ENCODE results near the gene VWA1. TPM values are rescaled to one million over a fixed set of nuclear protein-coding genes. Genes with fewer than 3 reads are reported as not detected.

Gene VWA1
- total RNA-seq, result 4.0 and 4.7 TPM in 2 replicates

DNA sequence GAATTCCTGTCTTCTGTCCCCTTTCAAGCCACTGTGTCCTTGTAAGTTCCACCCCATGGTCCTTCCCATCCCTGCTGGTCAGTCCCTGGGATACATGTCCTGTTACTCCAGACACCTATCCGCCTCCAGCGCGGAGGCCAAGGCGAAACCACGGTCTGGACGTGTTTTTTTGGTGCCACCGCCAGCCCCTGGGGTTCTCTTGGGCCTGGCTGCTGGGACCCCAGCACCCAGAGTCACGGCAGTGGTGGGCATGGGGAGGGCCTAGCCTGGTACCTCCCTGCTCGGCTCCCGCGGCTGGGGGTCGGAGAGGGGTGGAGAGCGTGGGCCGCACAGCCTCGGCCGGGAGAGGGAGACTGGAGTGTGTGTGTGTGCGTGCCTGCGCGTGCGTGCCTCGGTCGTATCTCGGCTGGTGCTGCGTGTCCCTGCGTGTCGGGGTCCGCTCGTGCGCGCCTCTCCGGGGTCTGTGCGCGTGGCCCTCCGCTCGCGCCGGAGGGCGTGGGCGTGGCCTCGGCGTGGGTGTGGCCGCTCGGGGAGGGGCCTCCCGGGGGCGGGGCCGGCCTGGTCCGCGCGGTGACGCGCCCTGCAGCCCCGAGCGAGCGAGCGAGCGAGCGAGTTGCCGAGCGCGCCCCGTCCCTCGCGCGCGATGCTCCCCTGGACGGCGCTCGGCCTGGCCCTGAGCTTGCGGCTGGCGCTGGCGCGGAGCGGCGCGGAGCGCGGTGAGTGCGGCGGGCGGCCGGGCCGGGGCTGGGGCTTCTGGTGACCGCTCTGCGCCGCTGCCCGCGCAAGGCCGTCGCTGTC is at the start of gene VWA1:
Gene VWA1 (plus strand): TSS at position 585 of the 798 bp plus-strand sequence. CDS start 59 bp downstream, at position 644.
- H3K4me3 Mint-ChIP-seq (ENCODE audit: low read depth), result peak within 1 kb of the TSS; percentile 51
- peaks cover 7% of the 10 kb centered on the region for H3K27me3 Mint-ChIP-seq (ENCODE audit: low read depth)
- H3K27ac Mint-ChIP-seq, result no peak within 1 kb of the TSS
- DNase-seq (ENCODE audit: low spot score), result peak; percentile 68
- peaks cover 2% of the 10 kb centered on the region for H3K4me1 Mint-ChIP-seq (ENCODE audit: low read depth)
- H3K36me3 Mint-ChIP-seq (ENCODE audit: low read depth), result no peaks in the 10 kb centered on the region
- H3K9me3 Mint-ChIP-seq, result no peaks in the 10 kb centered on the region
- intact Hi-C loops (cut with micrococcal nuclease), result no loop called here

DNA sequence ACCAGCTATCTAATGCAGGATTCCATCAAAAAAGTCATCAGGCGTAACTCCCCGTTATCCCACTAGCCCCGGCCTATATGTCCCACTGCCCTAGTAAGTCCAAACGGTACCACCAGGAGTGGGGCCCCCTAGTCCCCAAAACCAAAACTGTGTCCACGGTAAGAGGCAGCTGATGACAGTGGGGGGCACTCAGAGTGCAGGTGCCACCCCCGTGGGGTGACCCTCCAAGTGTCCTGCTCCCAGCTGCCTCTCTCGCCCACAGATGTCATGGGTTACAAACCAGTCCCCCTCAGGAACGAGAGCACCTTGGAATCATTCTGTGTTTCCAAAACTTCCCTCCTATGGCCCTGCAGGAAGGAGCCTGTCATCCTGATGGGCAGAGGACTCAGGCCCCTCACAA is 49.6 kb upstream of the VWA1 start:
- no peak overlapping the region for H3K27ac Mint-ChIP-seq
- no peak for DNase-seq (ENCODE audit: low spot score)
- H3K4me3 Mint-ChIP-seq (ENCODE audit: low read depth), result no peak overlapping the region
- H3K27me3 Mint-ChIP-seq (ENCODE audit: low read depth), result no peaks in the 10 kb centered on the region
- peaks cover 52% of the 10 kb centered on the region for H3K36me3 Mint-ChIP-seq (ENCODE audit: low read depth)
- intact Hi-C loops (cut with micrococcal nuclease), result no loop called here
- no peaks in the 10 kb centered on the region for H3K9me3 Mint-ChIP-seq
- H3K4me1 Mint-ChIP-seq (ENCODE audit: low read depth), result no peaks in the 10 kb centered on the region

DNA sequence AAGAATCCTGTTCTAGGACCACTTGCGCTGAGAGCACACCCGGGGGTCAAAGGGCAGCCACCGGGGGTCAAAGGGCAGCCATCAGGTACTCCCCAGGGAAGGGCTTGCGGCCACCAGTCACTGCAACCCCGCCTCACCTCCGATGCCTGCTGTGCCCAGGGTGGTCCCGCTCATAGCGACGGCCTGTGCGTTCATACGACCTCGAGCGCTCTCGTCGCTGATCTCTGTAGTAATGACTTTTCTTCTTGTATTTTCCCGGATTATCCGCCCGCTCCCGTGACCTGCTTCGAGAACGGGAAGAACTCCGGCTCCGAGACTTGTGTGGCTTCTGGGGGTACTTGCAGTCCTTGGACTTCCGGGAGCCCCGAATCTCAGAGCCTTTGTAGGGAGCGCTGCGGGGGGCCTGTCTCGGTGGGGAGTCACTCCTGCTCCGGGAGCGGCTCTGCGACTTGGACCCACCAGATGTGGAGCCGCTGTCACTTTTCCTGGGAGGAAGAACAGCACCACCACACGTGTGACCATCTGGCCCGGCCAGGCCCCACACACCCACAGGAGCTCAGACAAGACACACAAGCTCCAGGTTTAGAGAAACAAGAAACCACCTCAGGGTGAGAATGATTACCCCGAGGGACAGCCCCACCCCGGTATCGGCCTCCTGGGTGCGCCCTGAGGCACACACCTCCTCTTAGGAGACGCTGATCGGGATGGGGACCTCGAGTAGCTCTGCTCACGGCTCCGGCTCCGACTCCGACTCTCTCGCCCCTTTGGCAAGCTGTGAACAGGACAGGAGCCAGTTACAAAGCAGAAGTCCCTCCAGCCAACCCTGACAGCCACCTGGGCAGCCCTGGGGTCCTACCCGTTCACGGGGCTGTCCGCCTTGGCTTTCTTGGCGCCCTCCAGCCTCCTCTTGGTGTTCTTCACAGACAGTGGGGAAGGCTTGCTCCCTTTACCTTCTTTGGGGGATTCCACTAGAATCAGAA is 48.1 kb upstream of the VWA1 start:
- H3K4me1 Mint-ChIP-seq (ENCODE audit: low read depth), result no peaks in the 10 kb centered on the region
- intact Hi-C loops (cut with micrococcal nuclease), result no loop called here
- no peak overlapping the region for H3K4me3 Mint-ChIP-seq (ENCODE audit: low read depth)
- no peak for DNase-seq (ENCODE audit: low spot score)
- no peaks in the 10 kb centered on the region for H3K9me3 Mint-ChIP-seq
- no peak overlapping the region for H3K27ac Mint-ChIP-seq
- H3K36me3 Mint-ChIP-seq (ENCODE audit: low read depth), result peaks cover 65% of the 10 kb centered on the region
- no peaks in the 10 kb centered on the region for H3K27me3 Mint-ChIP-seq (ENCODE audit: low read depth)

DNA sequence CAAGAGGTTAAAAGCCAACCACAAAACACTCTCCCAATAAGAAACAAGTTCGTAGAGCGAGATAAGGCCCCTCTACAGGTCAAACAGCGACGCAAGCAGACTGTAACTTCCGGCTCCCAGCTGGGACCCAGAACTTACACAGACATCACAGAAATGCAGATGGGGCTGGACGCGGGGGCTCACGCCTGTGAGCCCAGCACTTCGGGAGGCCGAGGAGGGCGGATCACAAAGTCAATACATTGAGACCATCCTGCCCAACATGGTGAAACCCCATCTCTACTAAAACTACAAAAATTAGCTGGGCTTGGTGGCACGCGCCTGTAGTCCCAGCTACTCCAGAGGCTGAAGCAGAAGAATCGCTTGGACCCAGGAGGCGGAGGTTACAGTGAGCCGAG is 47.4 kb upstream of the VWA1 start:
- Mint-ChIP-seq H3K27ac (no peak overlapping the region), H3K4me3 (ENCODE audit: low read depth) (no peak overlapping the region), H3K4me1 (ENCODE audit: low read depth) (no peaks in the 10 kb centered on the region), H3K36me3 (ENCODE audit: low read depth) (peaks cover 72% of the 10 kb centered on the region), H3K27me3 (ENCODE audit: low read depth) (no peaks in the 10 kb centered on the region), H3K9me3 (no peaks in the 10 kb centered on the region)
- intact Hi-C loops (cut with micrococcal nuclease), result no loop called here
- DNase-seq (ENCODE audit: low spot score), result no peak

GRCh38 chr1:1390675-1391074 is 44.8 kb upstream of the VWA1 start:
- Mint-ChIP-seq H3K9me3 (no peaks in the 10 kb centered on the region), H3K27ac (no peak overlapping the region), H3K36me3 (ENCODE audit: low read depth) (peaks cover 95% of the 10 kb centered on the region), H3K4me1 (ENCODE audit: low read depth) (peaks cover 4% of the 10 kb centered on the region), H3K27me3 (ENCODE audit: low read depth) (no peaks in the 10 kb centered on the region), H3K4me3 (ENCODE audit: low read depth) (no peak overlapping the region)
- intact Hi-C loops (cut with micrococcal nuclease), result no loop called here
- no peak for DNase-seq (ENCODE audit: low spot score)

DNA sequence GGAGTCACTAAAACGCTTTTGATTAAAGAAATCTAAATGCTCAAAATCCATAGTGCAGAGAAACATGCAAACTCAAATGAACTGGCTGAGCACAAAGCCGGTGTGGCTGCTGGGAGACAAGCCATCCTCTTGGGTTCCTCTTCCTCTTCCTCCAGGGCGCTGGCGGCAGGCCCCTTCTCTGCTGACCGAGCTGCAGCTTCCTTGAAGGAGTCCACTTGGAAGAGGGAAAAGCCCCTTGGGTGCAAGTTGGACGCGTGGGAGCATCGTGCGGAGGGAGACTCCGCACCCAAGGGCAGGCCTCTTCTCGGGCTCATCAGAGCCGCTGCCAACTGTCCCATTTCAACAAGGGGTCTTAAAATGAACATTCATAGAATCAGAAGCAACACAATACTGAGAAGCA is 44.3 kb upstream of the VWA1 start:
- H3K9me3 Mint-ChIP-seq, result no peaks in the 10 kb centered on the region
- no peak overlapping the region for H3K27ac Mint-ChIP-seq
- no peak for DNase-seq (ENCODE audit: low spot score)
- no peak overlapping the region for H3K4me3 Mint-ChIP-seq (ENCODE audit: low read depth)
- intact Hi-C loops (cut with micrococcal nuclease), result no loop called here
- H3K36me3 Mint-ChIP-seq (ENCODE audit: low read depth), result peaks cover 93% of the 10 kb centered on the region
- peaks cover 4% of the 10 kb centered on the region for H3K4me1 Mint-ChIP-seq (ENCODE audit: low read depth)
- no peaks in the 10 kb centered on the region for H3K27me3 Mint-ChIP-seq (ENCODE audit: low read depth)

DNA sequence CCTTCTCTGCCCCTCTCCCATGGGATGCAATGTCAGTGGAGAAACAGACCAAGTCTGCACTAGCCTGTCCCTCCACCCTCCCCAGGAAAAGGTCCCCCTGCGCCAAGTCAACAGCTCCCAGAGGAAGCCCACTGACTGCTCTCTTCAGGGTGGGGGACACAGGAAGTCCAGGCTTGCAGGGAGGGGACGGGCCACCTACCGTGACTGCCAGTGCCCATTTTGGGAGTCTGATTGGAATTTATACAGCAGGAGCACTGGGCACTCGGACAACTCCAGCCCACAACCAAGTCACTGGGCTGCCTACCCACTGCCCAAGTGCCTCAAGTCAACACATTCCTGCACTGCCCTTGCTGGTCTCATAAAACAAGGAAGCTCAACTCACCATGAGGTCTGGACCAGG is 42.5 kb upstream of the VWA1 start:
- peaks cover 8% of the 10 kb centered on the region for H3K4me1 Mint-ChIP-seq (ENCODE audit: low read depth)
- no peaks in the 10 kb centered on the region for H3K9me3 Mint-ChIP-seq
- peaks cover 85% of the 10 kb centered on the region for H3K36me3 Mint-ChIP-seq (ENCODE audit: low read depth)
- no peak for DNase-seq (ENCODE audit: low spot score)
- H3K4me3 Mint-ChIP-seq (ENCODE audit: low read depth), result no peak overlapping the region
- intact Hi-C loops (cut with micrococcal nuclease), result no loop called here
- H3K27me3 Mint-ChIP-seq (ENCODE audit: low read depth), result no peaks in the 10 kb centered on the region
- no peak overlapping the region for H3K27ac Mint-ChIP-seq

- DNase-seq (ENCODE audit: low spot score), result no peak
- Mint-ChIP-seq H3K27me3 (ENCODE audit: low read depth) (no peaks in the 10 kb centered on the region), H3K36me3 (ENCODE audit: low read depth) (peaks cover 85% of the 10 kb centered on the region), H3K4me3 (ENCODE audit: low read depth) (no peak overlapping the region), H3K27ac (no peak overlapping the region), H3K4me1 (ENCODE audit: low read depth) (peaks cover 11% of the 10 kb centered on the region), H3K9me3 (no peaks in the 10 kb centered on the region)
- intact Hi-C loops (cut with micrococcal nuclease), result no loop called here
These were observed 42.1 kb upstream of the VWA1 start for GRCh38 chr1:1393428-1393827.

DNA sequence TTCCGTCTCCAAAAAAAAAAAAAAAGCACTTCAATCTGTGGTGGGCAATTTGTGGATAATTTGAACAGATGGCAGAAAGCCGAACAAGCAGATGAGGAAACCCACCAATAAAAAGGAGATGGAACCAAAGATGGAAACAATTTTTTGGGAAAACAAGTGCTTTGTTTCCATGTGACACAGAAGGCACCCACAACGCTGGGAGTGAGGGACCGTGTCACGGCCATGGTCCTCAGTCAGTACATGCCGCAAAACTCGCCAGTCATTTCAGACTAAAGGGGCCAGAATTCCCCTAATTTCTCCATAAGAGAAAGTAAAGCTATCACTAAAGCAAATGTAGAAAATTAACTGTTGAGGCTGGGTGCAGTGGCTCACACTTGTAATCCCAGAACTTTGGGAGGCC is 41.4 kb upstream of the VWA1 start:
- intact Hi-C loops (cut with micrococcal nuclease), result no loop called here
- no peaks in the 10 kb centered on the region for H3K9me3 Mint-ChIP-seq

DNA sequence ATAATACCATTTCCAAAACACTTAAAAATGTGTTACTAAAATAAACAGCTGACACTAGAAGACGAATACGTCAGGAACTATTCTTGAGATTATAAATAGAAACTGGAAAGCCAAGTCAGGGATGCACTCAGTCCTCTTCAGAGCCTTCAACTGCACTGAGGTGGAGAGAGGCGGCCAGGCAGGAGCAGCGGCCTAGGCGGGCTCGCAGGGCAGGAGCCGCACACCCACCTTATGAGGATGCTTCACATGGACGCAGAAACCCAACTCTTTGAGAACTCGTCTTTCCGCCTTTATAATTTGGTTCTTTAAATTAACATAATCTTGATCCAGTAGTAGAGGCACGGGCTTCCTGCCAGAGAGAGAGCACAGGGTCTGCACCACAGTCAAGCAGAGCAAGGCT is 40.3 kb upstream of the VWA1 start:
- H3K4me1 Mint-ChIP-seq (ENCODE audit: low read depth), result peaks cover 13% of the 10 kb centered on the region
- peaks cover 77% of the 10 kb centered on the region for H3K36me3 Mint-ChIP-seq (ENCODE audit: low read depth)
- H3K27me3 Mint-ChIP-seq (ENCODE audit: low read depth), result no peaks in the 10 kb centered on the region
- no peaks in the 10 kb centered on the region for H3K9me3 Mint-ChIP-seq
- H3K4me3 Mint-ChIP-seq (ENCODE audit: low read depth), result no peak overlapping the region
- no peak overlapping the region for H3K27ac Mint-ChIP-seq
- DNase-seq (ENCODE audit: low spot score), result no peak
- intact Hi-C loops (cut with micrococcal nuclease), result no loop called here

More for the DNA sequence above, 41.4 kb upstream of the VWA1 start:
- no peak for DNase-seq (ENCODE audit: low spot score)
- H3K27me3 Mint-ChIP-seq (ENCODE audit: low read depth), result no peaks in the 10 kb centered on the region
- no peak overlapping the region for H3K27ac Mint-ChIP-seq
- peaks cover 11% of the 10 kb centered on the region for H3K4me1 Mint-ChIP-seq (ENCODE audit: low read depth)
- H3K4me3 Mint-ChIP-seq (ENCODE audit: low read depth), result no peak overlapping the region
- H3K36me3 Mint-ChIP-seq (ENCODE audit: low read depth), result peaks cover 79% of the 10 kb centered on the region

DNA sequence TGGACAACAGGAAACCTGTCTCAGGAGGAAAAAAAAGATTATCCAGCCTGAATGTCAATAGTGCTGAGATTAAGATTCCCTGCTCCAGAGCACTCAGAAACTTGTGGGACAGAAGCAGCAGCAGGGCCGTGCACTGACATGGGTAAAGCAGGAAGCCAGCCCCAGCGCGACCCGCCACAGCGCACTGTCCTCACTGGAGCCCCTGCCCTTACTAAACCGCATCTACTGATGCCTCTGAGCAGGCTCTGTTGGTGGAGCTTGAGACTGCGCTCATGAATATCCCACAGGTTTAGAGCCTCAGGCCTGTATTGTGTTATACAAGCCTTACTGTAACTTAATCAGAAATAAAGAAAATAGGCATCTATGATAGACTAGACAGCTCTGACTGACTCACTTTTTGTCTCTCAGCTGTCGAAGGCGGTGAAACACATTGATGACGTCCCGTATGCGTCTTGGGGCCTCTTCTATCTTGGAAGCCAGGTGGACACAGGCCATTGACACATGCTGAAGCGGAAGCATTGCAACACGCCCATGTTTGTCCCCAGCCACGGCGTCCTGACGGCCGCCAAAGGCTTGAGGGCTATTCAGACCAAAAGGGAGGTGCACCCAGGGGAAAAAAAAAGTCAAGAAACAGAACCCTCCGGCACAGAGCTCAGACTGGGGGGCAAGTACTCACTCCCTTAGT is 37.5 kb upstream of the VWA1 start:
- Mint-ChIP-seq H3K27ac (peak overlapping the region; percentile 89), H3K36me3 (ENCODE audit: low read depth) (peaks cover 78% of the 10 kb centered on the region), H3K9me3 (no peaks in the 10 kb centered on the region), H3K27me3 (ENCODE audit: low read depth) (no peaks in the 10 kb centered on the region), H3K4me1 (ENCODE audit: low read depth) (peaks cover 28% of the 10 kb centered on the region), H3K4me3 (ENCODE audit: low read depth) (peak overlapping the region; percentile 95)
- intact Hi-C loops (cut with micrococcal nuclease), result no loop called here
- no peak for DNase-seq (ENCODE audit: low spot score)

GRCh38 chr1:1398677-1399186 is 36.8 kb upstream of the VWA1 start:
- Mint-ChIP-seq H3K36me3 (ENCODE audit: low read depth) (peaks cover 76% of the 10 kb centered on the region), H3K9me3 (no peaks in the 10 kb centered on the region), H3K4me1 (ENCODE audit: low read depth) (peaks cover 33% of the 10 kb centered on the region)

More at GRCh38 chr1:1398677-1399186, 36.8 kb upstream of the VWA1 start:
- no peak for DNase-seq (ENCODE audit: low spot score)
- no peaks in the 10 kb centered on the region for H3K27me3 Mint-ChIP-seq (ENCODE audit: low read depth)
- intact Hi-C loops (cut with micrococcal nuclease), result loop anchor here (1.0 kb wide), 2 partner anchors 9 to 23 kb away; partner anchors contain the start of genes AURKAIP1 and MRPL20
- H3K27ac Mint-ChIP-seq, result peak overlapping the region; percentile 89
- H3K4me3 Mint-ChIP-seq (ENCODE audit: low read depth), result peak overlapping the region; percentile 95
